GM23338 (cell line): ENCODE measurements around the gene NIPAL1. TPM values are rescaled to one million over a fixed set of nuclear protein-coding genes. Genes with fewer than 3 reads are reported as not detected.

Experiments
- ATAC-seq: fragments of 200-7000 bp; cut with Tn5 transposase; 3 replicates; pipeline ENCODE4 v1.9.1; 2020
- DNase-seq: peaks from one replicate; pipeline ENCODE4 v3.0.0-alpha.2; 2015; ENCODE audit warnings: low spot score
- H2AFZ ChIP-seq: fragments of 200-600 bp; sonication (generic); 2 replicates; pipeline ENCODE4 v1.8.0; 2016; ENCODE audit warnings: antibody characterized with exemption, mild to moderate bottlenecking, moderate library complexity
- H3F3A ChIP-seq: fragments of 200-600 bp; sonication (generic); replicated peaks from 2 replicates; pipeline ENCODE4 v1.8.0; 2017; ENCODE audit warnings: antibody characterized with exemption, mixed run types, low read depth
- H3K27ac ChIP-seq: fragments of 200-600 bp; sonication (generic); 2 replicates; pipeline ENCODE4 v1.6.1; 2016; ENCODE audit warnings: low read depth
- H3K27me3 ChIP-seq: fragments of 200-600 bp; sonication (generic); 2 replicates; pipeline ENCODE4 v1.8.0; 2016; ENCODE audit warnings: mild to moderate bottlenecking, mixed run types, moderate library complexity; ENCODE audit not compliant: insufficient read depth
- H3K36me3 ChIP-seq: fragments of 200-600 bp; sonication (generic); 2 replicates; pipeline ENCODE4 v1.8.0; 2016; ENCODE audit warnings: mild to moderate bottlenecking; ENCODE audit not compliant: insufficient read depth
- H3K4me1 ChIP-seq: fragments of 200-600 bp; sonication (generic); 2 replicates; pipeline ENCODE4 v1.8.0; 2016; ENCODE audit warnings: mild to moderate bottlenecking, moderate library complexity; ENCODE audit not compliant: insufficient read depth
- H3K4me2 ChIP-seq: fragments of 200-600 bp; sonication (generic); 2 replicates; pipeline ENCODE4 v1.7.1; 2017; ENCODE audit warnings: mixed run types
- H3K4me3 ChIP-seq: fragments of 200-600 bp; sonication (generic); 2 replicates; pipeline ENCODE4 v1.6.1; 2016; ENCODE audit warnings: mixed run types
- H3K79me2 ChIP-seq: fragments of 200-600 bp; sonication (generic); replicated peaks from 2 replicates; pipeline ENCODE4 v1.8.0; 2017; ENCODE audit warnings: mild to moderate bottlenecking; ENCODE audit not compliant: insufficient read depth
- H3K9me2 ChIP-seq: fragments of 200-600 bp; sonication (generic); 2 replicates; pipeline ENCODE4 v1.8.0; 2017; ENCODE audit not compliant: insufficient read depth
- H4K20me1 ChIP-seq: fragments of 200-600 bp; sonication (generic); replicated peaks from 2 replicates; pipeline ENCODE4 v1.8.0; 2017; ENCODE audit warnings: mild to moderate bottlenecking; ENCODE audit not compliant: insufficient read depth
- H3K27ac Mint-ChIP-seq: 2 replicates; pipeline ENCODE4 v1.8.0; 2020; ENCODE audit warnings: inconsistent platforms, mild to moderate bottlenecking, moderate library complexity, mixed read lengths
- H3K27me3 Mint-ChIP-seq: 3 replicates; pipeline ENCODE4 v1.8.0; 2022; ENCODE audit warnings: low read depth, mild to moderate bottlenecking, moderate library complexity, mixed read lengths, inconsistent platforms; ENCODE audit not compliant: insufficient read depth, poor library complexity
- H3K36me3 Mint-ChIP-seq: 3 replicates; pipeline ENCODE4 v1.8.0; 2021; ENCODE audit warnings: low read depth, mild to moderate bottlenecking, inconsistent platforms, moderate library complexity, mixed read lengths
- H3K4me1 Mint-ChIP-seq: 3 replicates; pipeline ENCODE4 v1.8.0; 2020; ENCODE audit warnings: mild to moderate bottlenecking, inconsistent platforms, mixed read lengths
- H3K4me3 Mint-ChIP-seq: 3 replicates; pipeline ENCODE4 v1.8.0; 2021; ENCODE audit warnings: moderate library complexity, mild to moderate bottlenecking, inconsistent platforms, mixed read lengths
- H3K9me3 Mint-ChIP-seq: 3 replicates; pipeline ENCODE4 v1.8.0; 2020; ENCODE audit warnings: moderate library complexity, mild to moderate bottlenecking, inconsistent platforms, mixed read lengths
- ETS1 ChIP-seq: IDR thresholded peaks from 2 replicates; pipeline ENCODE4 v1.6.1; 2016; ENCODE audit warnings: antibody characterized with exemption
- EZH2 ChIP-seq: fragments of 200-600 bp; sonication (generic); IDR thresholded peaks from one replicate; pipeline ENCODE4 v1.8.0; 2017; ENCODE audit warnings: antibody characterized with exemption, mild to moderate bottlenecking, low read depth; ENCODE audit not compliant: unreplicated experiment
- EZH2phosphoT487 ChIP-seq: fragments of 200-600 bp; sonication (generic); IDR thresholded peaks from one replicate; pipeline ENCODE4 v1.8.1; 2018; ENCODE audit warnings: antibody characterized with exemption; ENCODE audit not compliant: unreplicated experiment
- JUNB ChIP-seq: IDR thresholded peaks from one replicate; pipeline ENCODE4 v1.6.1; 2016; ENCODE audit warnings: antibody characterized with exemption; ENCODE audit not compliant: unreplicated experiment
- NANOG ChIP-seq: IDR thresholded peaks from 2 replicates; pipeline ENCODE4 v1.6.1; 2016; ENCODE audit warnings: antibody characterized with exemption, borderline replicate concordance
- POLR2AphosphoS5 ChIP-seq: IDR thresholded peaks from 2 replicates; pipeline ENCODE4 v1.6.1; 2016; ENCODE audit warnings: antibody characterized with exemption, low read depth
- STAT1 ChIP-seq: IDR thresholded peaks from one replicate; pipeline ENCODE4 v1.6.1; 2016; ENCODE audit warnings: antibody characterized with exemption; ENCODE audit not compliant: unreplicated experiment
- ZNF114 ChIP-seq: fragments of 250-450 bp; sonication (Bioruptor Pico); IDR thresholded peaks from 2 replicates; pipeline ENCODE4 v1.5.0; 2020; ENCODE audit warnings: mild to moderate bottlenecking, moderate library complexity
- ZNF462 ChIP-seq: fragments of 250-450 bp; sonication (Bioruptor Pico); IDR thresholded peaks from 2 replicates; pipeline ENCODE4 v1.5.0; 2020; ENCODE audit warnings: mild to moderate bottlenecking, moderate library complexity
- polyA plus RNA-seq: library from polyadenylated mRNA; unstranded; fragments of >200 nt; fragmentation: Nextera tagmentation; extraction: Ambion mirVana; gene quantifications from 2 replicates; pipeline ENCODE4 v1.2.1, GENCODE V29; 2016
- total RNA-seq: library from RNA; depleted of rRNA; stranded (reverse); fragments of >200 nt; shearing (Covaris generic); gene quantifications from 2 replicates; pipeline ENCODE4 v1.2.3, GENCODE V29; 2014
- TF ChIP-seq, protein P1 (sequence below): IDR thresholded peaks from one replicate; pipeline ENCODE4 v1.6.1; 2018; ENCODE audit warnings: antibody characterized with exemption; ENCODE audit not compliant: unreplicated experiment

The NIPAL1 gene
- total and polyA plus RNA-seq, 2 experiments from 2014 or later: 5.3 to 8.2 TPM

DNA sequence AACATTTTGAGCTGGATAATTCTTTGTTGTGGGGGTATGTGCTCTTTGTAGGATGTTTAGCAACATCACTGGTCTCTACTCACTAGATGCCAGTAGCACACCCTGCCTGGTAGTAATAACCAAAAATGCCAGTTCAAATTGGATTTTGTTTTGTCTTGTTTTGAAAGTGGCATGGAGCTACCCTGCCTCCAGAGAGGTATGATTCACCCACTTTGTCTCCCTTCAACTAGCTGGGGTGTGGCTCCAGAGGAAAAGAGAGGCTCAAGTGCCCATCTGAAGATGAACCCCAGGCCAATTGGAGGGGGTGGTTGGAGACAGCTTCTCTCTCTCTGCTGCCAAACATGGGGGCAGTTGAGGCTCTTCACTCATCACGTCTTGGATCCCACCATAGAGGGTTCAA lies 34.5 kb downstream of the NIPAL1 start (continued):
- TF ChIP-seq ZNF462 (CRISPR knock-in tag): no peak
- TF ChIP-seq POLR2AphosphoS5: no peak
- no peak for TF ChIP-seq EZH2
- TF ChIP-seq ETS1: no peak

- Mint-ChIP-seq H3K4me1 (no peaks in the 10 kb centered on the region; the same call in 2 of the 3 replicates), H3K9me3 (peaks cover 17% of the 10 kb centered on the region), H3K4me3 (no peak overlapping the region), H3K27ac (no peak overlapping the region), H3K36me3 (peaks cover 10% of the 10 kb centered on the region; the same call in 2 of the 3 replicates), H3K27me3 (no peaks in the 10 kb centered on the region)
- no peaks in the 10 kb centered on the region for H3K36me3 ChIP-seq
- no peaks in the 10 kb centered on the region for H3K27me3 ChIP-seq
- H3K9me2 ChIP-seq: no peaks in the 10 kb centered on the region; the same call in 1 of the 2 replicates
- DNase-seq: no peak
- no peak overlapping the region for H3K4me3 ChIP-seq
- ATAC-seq: no peak
- H4K20me1 ChIP-seq: no peaks in the 10 kb centered on the region
- H3F3A ChIP-seq: no peaks in the 10 kb centered on the region
- H3K79me2 ChIP-seq: no peaks in the 10 kb centered on the region
- no peak overlapping the region for H3K27ac ChIP-seq
- no peaks in the 10 kb centered on the region for H3K4me1 ChIP-seq
- H3K4me2 ChIP-seq: no peak overlapping the region
- no peak overlapping the region for H2AFZ ChIP-seq
- TF ChIP-seq JUNB (no peak), STAT1 (no peak), ZNF114 (no peak), EZH2phosphoT487 (no peak), EZH2 (no peak), NANOG (no peak)
- TF ChIP-seq, protein P1, sequence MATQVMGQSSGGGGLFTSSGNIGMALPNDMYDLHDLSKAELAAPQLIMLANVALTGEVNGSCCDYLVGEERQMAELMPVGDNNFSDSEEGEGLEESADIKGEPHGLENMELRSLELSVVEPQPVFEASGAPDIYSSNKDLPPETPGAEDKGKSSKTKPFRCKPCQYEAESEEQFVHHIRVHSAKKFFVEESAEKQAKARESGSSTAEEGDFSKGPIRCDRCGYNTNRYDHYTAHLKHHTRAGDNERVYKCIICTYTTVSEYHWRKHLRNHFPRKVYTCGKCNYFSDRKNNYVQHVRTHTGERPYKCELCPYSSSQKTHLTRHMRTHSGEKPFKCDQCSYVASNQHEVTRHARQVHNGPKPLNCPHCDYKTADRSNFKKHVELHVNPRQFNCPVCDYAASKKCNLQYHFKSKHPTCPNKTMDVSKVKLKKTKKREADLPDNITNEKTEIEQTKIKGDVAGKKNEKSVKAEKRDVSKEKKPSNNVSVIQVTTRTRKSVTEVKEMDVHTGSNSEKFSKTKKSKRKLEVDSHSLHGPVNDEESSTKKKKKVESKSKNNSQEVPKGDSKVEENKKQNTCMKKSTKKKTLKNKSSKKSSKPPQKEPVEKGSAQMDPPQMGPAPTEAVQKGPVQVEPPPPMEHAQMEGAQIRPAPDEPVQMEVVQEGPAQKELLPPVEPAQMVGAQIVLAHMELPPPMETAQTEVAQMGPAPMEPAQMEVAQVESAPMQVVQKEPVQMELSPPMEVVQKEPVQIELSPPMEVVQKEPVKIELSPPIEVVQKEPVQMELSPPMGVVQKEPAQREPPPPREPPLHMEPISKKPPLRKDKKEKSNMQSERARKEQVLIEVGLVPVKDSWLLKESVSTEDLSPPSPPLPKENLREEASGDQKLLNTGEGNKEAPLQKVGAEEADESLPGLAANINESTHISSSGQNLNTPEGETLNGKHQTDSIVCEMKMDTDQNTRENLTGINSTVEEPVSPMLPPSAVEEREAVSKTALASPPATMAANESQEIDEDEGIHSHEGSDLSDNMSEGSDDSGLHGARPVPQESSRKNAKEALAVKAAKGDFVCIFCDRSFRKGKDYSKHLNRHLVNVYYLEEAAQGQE: no peak
Measured at GRCh38 chr4:48058617-48059530, 42.3 kb downstream of the NIPAL1 start.
